DOHH2 (cell line): Measurements from ENCODE around the gene SLC9B2.

ENCODE experiments used
- H3F3A ChIP-seq: fragments of 200-600 bp; sonication (generic), shearing (Covaris generic); 2 replicates; pipeline ENCODE4 v1.6.0; 2016; ENCODE audit warnings: antibody characterized with exemption, mild to moderate bottlenecking; ENCODE audit not compliant: control insufficient read depth, insufficient read depth
- H3K27ac ChIP-seq: fragments of 200-600 bp; sonication (generic); 2 replicates; pipeline ENCODE4 v1.5.1; 2014; ENCODE audit warnings: low read depth, mild to moderate bottlenecking, low read length, moderate library complexity
- H3K27me3 ChIP-seq: fragments of 200-600 bp; sonication (generic); 2 replicates; pipeline ENCODE4 v1.6.1; 2014; ENCODE audit warnings: mild to moderate bottlenecking, low read length, mixed read lengths; ENCODE audit not compliant: control insufficient read depth
- H3K36me3 ChIP-seq: fragments of 200-600 bp; sonication (generic); 2 replicates; pipeline ENCODE4 v1.6.1; 2014; ENCODE audit warnings: mild to moderate bottlenecking, low read length, moderate library complexity, mixed read lengths; ENCODE audit not compliant: control insufficient read depth
- H3K4me1 ChIP-seq: fragments of 200-600 bp; sonication (generic); 2 replicates; pipeline ENCODE4 v1.6.1; 2014; ENCODE audit warnings: mild to moderate bottlenecking, low read length, mixed read lengths; ENCODE audit not compliant: control insufficient read depth
- H3K4me2 ChIP-seq: fragments of 200-600 bp; sonication (generic); 2 replicates; pipeline ENCODE4 v1.6.0; 2014; ENCODE audit warnings: mild to moderate bottlenecking, low read length, moderate library complexity
- H3K4me3 ChIP-seq: fragments of 200-600 bp; sonication (generic); 2 replicates; pipeline ENCODE4 v1.5.1; 2014; ENCODE audit warnings: mild to moderate bottlenecking, low read length, mixed read lengths
- H3K79me2 ChIP-seq: fragments of 200-600 bp; sonication (generic); 2 replicates; pipeline ENCODE4 v1.6.1; 2014; ENCODE audit warnings: mild to moderate bottlenecking, low read length, mixed read lengths; ENCODE audit not compliant: control insufficient read depth
- H3K9me2 ChIP-seq: fragments of 200-600 bp; sonication (generic); replicated peaks from 2 replicates; pipeline ENCODE4 v1.6.1; 2014; ENCODE audit warnings: mild to moderate bottlenecking, low read length, mixed read lengths; ENCODE audit not compliant: control insufficient read depth
- H3K9me3 ChIP-seq: fragments of 200-600 bp; sonication (generic); 2 replicates; pipeline ENCODE4 v1.6.1; 2014; ENCODE audit warnings: antibody characterized with exemption, low read length, mixed read lengths; ENCODE audit not compliant: control insufficient read depth, insufficient read depth
- H4K20me1 ChIP-seq: fragments of 200-600 bp; sonication (generic); 2 replicates; pipeline ENCODE4 v1.6.0; 2014; ENCODE audit warnings: low read depth, mild to moderate bottlenecking, antibody characterized with exemption, low read length, moderate library complexity; ENCODE audit not compliant: control insufficient read depth, insufficient read depth
- EZH2phosphoT487 ChIP-seq: fragments of 200-600 bp; sonication (generic); IDR thresholded peaks from 2 replicates; pipeline ENCODE4 v1.6.1; 2017; ENCODE audit warnings: borderline replicate concordance, mild to moderate bottlenecking, antibody characterized with exemption, low read length, moderate library complexity, mixed read lengths
- TF ChIP-seq, protein P1 (sequence below): fragments of 200-600 bp; sonication (generic); IDR thresholded peaks from one replicate; pipeline ENCODE4 v1.5.1; 2014; ENCODE audit warnings: antibody characterized with exemption, mild to moderate bottlenecking, low read depth, low read length; ENCODE audit not compliant: poor library complexity, severe bottlenecking

Gene SLC9B2

DNA sequence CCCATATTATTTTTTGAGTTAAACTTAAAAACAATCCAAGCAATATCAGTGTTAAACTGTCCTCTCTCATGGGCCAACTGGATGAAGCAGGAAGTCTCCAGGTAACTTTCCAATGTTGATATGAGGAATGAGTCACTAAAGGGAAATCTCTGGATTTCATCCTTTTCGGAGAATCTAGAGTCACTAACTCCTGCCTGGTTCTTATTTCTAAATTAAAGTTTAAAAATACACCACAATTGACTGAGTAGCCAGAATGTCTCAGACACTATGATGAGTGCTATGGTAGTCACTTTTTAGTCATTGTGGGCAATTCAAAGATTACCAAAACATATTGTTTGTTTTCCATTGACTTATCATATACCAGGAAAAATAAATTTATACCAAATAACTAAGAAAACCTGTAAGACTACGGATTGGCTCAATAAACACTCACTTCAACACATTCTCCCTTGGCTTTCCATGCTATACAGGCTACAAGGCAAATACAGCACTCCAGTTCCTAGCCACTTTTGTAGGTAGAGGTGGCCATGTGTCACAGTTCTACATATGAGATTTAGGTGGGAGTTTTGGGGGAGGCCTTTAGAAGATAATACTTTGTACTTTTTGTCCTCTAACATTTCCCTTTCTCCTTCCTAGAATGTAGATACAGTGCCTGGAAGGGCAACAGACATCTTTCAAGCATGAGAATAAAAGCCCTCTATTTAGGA, 8.6 kb downstream of the SLC9B2 start:
- Histone ChIP-seq H4K20me1 (no peaks in the 10 kb centered on the region), H3F3A (0 out of 2 replicates have a peak, but pooled peaks cover 2% of the 10 kb centered on the region), H3K4me2 (no peak overlapping the region), H3K79me2 (peaks cover 57% of the 10 kb centered on the region), H3K27me3 (no peaks in the 10 kb centered on the region), H3K4me1 (peaks cover 35% of the 10 kb centered on the region), H3K4me3 (no peak overlapping the region), H3K9me2 (no peaks in the 10 kb centered on the region), H3K36me3 (peaks cover 66% of the 10 kb centered on the region), H3K27ac (no peak overlapping the region), H3K9me3 (no peaks in the 10 kb centered on the region)
- TF ChIP-seq EZH2phosphoT487, result no peak
- TF ChIP-seq, protein P1, sequence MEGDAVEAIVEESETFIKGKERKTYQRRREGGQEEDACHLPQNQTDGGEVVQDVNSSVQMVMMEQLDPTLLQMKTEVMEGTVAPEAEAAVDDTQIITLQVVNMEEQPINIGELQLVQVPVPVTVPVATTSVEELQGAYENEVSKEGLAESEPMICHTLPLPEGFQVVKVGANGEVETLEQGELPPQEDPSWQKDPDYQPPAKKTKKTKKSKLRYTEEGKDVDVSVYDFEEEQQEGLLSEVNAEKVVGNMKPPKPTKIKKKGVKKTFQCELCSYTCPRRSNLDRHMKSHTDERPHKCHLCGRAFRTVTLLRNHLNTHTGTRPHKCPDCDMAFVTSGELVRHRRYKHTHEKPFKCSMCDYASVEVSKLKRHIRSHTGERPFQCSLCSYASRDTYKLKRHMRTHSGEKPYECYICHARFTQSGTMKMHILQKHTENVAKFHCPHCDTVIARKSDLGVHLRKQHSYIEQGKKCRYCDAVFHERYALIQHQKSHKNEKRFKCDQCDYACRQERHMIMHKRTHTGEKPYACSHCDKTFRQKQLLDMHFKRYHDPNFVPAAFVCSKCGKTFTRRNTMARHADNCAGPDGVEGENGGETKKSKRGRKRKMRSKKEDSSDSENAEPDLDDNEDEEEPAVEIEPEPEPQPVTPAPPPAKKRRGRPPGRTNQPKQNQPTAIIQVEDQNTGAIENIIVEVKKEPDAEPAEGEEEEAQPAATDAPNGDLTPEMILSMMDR, result no peak

DNA sequence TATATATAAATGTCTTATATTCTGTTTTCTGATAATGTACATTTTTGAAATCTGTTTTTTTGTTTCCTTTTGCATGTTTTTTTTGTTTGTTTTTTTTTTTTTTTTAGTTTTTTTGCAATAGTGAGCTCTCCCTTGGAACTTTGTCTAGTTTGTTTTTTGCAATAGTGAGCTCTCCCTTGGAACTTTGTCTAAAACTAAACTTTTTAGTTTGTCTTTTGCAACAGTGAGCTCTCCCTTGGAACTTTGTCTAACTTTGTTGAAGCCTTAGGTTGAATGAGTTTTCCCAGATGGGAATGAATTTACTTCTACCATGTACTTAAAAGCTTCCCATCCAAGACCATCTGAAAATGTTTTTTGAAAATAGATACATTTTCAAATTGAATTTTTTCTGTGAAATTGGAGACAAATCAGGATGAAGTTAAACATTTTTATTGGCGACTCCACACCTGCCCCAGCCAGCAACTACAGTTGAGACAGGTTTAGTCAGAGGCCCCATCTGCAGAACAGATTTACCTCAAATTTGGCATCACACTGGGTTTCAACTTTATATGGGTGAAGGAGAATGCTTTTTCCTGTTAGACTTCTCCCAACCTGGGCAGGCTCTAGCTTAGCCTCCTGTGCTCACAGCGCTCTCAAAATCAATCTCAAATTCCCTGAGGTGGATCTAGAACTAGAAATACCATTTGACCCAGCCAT, 16.0 kb downstream of the SLC9B2 start:
- Histone ChIP-seq H3K4me3 (no peak overlapping the region), H3K4me1 (no peaks in the 10 kb centered on the region), H4K20me1 (no peaks in the 10 kb centered on the region), H3K27me3 (no peaks in the 10 kb centered on the region), H3K79me2 (no peaks in the 10 kb centered on the region), H3K9me3 (no peaks in the 10 kb centered on the region), H3K27ac (no peak overlapping the region), H3K9me2 (no peaks in the 10 kb centered on the region), H3F3A (peaks cover 5% of the 10 kb centered on the region; the same call in 1 of the 2 replicates), H3K4me2 (no peak overlapping the region), H3K36me3 (peaks cover 43% of the 10 kb centered on the region)
- TF ChIP-seq, protein P1, result no peak
- TF ChIP-seq EZH2phosphoT487, result no peak

DNA sequence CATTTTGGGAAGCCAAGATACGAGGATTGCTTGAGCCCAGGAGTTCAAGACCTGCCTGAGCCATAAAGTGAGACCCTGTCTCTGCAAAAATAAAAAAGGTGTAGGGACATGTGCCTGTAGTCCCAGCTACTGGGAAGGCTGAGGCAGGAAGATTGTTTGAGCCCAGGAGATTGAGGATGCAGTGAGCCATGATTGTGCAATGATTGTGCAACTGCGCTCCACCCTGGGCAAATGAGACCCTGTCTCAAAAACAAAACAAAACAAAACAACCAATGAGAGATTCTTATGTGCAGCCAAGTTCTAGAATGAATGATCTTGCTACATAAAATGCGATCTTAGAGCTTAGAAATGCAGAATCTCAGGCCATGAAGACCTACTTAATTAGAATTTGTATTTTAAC, 22.5 kb downstream of the SLC9B2 start:
- no peaks in the 10 kb centered on the region for H3K79me2 ChIP-seq

More for the DNA sequence above, 22.5 kb downstream of the SLC9B2 start:
- H3K36me3 ChIP-seq, result peaks cover 21% of the 10 kb centered on the region
- H3K4me3 ChIP-seq, result no peak overlapping the region
- H4K20me1 ChIP-seq, result no peaks in the 10 kb centered on the region
- H3K27me3 ChIP-seq, result no peaks in the 10 kb centered on the region
- no peaks in the 10 kb centered on the region for H3K9me3 ChIP-seq
- H3K4me1 ChIP-seq, result no peaks in the 10 kb centered on the region
- H3K27ac ChIP-seq, result no peak overlapping the region
- no peaks in the 10 kb centered on the region for H3K9me2 ChIP-seq
- no peak overlapping the region for H3K4me2 ChIP-seq
- peaks cover 7% of the 10 kb centered on the region; the same call in 1 of the 2 replicates for H3F3A ChIP-seq
- TF ChIP-seq EZH2phosphoT487, result no peak
- TF ChIP-seq, protein P1, result no peak
